Activated CD4-positive, alpha-beta T cell treated with anti-CD3 and anti-CD28 coated beads for 1 hour (primary cell): ENCODE measurements around the gene CYP27A1.
"Not testable (repeated sequence)": the region's sequence is repeated elsewhere in the genome, so short reads cannot be mapped to it uniquely, and the experiment has no call there.

Experiments used
- DNase-seq: peaks from one replicate; pipeline ENCODE4 v3.0.0-alpha.2; 2020

The CYP27A1 gene

DNA sequence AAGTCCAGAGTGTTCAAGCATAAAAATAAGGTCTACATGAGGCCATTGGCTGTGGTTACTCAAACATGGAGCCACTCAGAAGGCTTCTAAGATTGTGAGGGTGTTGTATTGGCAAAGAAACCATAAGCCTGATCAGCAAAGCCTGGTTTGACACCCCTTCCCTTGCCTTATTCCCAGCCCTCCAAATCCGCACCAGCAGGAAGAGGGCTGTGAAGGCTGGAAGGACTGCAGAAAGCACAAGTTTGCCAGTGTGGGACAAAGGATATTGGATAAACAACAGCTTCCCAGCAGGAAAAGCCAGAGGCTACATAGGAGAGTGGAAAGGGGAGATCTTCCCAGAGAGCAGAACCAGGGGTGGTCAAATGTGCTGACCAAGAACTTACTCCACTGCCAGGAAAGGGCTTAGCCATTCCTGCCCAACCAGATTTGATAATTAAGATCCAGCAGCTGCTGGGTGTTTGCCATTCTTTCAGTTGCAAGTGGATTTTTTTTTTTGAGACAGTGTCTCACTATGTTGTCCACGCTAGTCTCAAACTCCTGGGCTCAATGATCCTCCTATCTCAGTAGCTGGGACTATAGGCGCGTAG is 51.2 kb downstream of the CYP27A1 start:
- DNase-seq, result no peak

DNA sequence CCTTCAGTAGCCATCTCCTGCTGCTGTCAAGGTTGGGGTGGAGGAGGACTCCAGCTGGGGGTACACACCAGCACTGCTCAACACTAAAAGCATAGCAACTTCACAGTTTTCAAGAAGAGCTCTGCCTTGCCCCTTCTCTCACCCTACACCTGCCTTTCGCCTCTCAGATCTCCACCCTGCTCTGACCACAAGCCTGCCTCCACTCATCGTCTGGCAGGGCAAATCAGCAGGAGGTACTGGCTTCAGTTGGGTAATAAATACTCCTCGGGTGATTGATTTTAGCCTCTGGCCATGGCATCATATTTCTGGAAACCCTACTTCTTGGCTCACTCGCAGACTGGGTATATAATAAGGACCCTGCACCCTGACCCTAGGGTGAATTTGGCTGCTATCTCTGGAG is 52.7 kb downstream of the CYP27A1 start:
- no peak for DNase-seq

DNA sequence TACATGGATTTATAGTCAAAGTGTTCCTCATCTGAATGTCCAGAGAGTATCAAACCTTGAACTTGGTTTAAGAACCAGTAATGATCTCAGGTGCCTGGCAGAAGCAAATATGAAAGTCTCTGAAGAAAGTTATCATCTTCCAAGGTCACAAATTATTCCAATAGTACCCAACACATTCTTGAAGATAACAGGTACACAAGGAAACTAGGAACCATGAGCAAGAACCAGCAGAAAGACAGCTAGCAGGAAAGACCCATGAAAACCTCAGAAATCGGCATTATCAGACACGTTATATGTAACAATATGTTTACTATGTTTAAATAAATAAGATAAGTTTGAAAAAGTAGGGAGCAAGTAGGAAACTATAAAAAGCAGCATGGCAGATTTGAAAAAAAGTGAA is 55.5 kb downstream of the CYP27A1 start:
- no peak for DNase-seq

DNA sequence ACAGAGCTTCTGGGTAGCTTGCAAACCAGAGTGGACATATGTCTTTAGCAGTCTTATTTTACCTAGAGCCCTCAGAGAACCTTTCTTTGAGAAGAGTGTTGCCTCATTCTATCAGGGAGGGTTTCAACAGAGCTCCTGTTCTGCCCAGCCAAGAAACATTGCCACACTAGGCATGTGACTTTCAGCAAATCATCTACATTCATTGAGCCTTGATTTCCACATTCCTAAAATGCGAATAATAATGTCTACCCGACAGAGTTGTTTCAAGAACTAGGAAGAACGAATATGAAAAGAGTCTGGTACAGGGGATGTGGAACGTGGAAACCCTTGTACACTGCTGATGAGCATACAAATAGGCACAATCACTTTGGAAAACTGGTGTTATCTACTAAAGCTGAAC is 57.5 kb downstream of the CYP27A1 start:
- no peak for DNase-seq

DNA sequence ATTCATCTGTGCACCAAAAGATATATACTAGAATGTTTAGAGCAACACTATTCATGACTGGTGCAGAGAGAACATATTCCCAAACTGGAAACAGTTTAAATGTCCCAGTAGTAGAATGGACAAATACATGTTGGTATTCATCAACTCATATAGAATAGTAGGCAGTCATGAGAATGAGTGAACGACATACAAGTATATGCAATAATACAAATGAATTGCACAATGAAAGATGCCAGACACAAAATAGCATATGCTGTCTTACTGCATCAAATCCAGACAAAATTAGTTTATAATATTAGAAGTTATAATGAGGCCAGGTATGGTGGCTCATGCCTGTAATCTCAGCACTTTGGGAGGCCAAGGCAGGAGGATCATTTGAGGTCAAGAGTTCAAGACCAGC is 57.9 kb downstream of the CYP27A1 start:
- no peak for DNase-seq

DNA sequence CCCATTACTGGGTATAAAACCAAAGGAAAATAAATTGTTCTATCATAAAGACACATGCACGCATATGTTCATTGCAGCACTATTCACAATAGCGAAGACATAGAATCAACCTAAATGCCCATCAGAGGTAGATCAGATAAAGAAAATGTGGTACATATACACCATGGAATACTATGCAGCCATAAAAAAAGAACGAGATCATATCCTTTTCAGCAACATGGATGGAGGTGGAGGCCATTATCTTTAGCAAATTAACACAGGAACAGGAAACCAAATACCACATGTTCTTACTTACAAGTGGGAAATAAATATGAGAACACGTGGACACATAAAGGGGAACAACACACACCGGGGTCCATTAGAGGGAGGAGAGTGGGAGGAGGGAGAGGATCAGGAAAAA is 62.4 kb downstream of the CYP27A1 start:
- not testable (repeated sequence) for DNase-seq

DNA sequence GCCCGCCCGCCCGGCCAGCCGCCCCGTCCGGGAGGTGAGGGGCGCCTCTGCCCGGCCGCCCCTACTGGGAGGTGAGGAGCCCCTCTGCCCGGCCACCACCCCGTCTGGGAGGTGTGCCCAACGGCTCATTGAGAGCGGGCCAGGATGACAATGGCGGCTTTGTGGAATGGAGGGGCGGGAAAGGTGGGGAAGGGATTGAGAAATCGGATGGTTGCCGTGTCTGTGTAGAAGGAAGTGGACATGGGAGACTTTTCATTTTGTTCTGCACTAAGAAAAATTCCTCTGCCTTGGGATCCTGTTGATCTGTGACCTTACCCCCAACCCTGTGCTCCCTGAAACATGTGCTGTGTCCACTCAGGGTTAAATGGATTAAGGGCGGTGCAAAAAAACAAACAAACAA is 65.0 kb downstream of the CYP27A1 start:
- DNase-seq, result not testable (repeated sequence)

DNA sequence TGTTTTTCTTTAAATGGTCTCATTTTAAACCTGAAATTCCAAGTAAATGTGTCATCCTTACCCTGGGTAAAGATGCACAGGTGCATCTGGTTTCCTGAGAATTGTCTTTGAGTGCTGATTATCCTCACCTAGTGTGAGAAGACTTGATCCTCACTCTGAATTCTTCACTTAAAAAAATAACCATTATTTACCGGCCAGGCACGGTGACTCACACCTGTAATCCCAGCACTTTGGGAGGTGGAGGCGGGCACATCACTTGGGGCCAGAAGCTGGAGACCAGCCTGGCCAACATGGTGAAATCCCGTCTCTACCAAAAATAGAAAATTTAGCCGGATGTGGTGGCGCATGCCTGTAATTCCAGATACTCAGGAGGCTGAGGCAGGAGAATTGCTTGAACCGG is 67.8 kb downstream of the CYP27A1 start:
- no peak for DNase-seq

DNA sequence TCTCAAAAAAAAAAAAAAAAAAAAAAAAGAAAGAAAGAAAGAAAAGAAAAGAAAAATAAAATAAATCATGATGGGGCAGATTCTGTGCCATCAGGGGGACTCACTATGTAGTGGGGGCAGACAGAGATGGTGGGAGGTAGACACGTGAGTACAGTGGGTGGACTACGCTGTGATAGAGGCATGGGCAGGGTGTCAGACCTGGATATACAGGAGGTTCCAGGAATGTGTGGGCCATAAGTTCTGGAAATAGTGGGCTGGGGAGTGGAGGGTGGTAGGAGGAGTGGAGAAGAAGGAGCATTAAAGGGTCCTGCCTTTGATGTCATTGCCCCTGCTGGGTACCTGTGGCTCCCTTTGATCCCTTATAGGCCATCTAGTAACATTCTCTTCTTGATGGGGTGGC is 68.8 kb downstream of the CYP27A1 start:
- no peak for DNase-seq

DNA sequence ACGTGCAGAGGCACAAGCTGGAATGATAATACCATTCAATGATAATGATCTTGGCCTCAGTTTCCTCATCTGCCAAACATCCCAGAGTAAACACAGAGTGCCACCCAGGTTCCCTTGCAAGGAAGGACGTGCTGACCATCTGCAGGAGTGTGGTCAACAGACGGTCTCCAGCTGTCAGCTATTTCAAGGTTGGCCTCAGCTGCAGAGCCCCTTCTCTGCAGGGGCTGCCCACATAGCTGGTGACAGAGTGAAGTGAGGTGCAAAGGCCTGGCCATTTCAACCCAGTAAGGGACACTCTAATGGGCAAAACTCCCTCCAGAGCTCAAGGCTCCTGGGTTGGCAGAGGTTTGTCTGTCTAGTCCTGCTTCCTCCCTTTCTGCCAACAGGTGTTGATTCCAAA is 69.3 kb downstream of the CYP27A1 start:
- no peak for DNase-seq

DNA sequence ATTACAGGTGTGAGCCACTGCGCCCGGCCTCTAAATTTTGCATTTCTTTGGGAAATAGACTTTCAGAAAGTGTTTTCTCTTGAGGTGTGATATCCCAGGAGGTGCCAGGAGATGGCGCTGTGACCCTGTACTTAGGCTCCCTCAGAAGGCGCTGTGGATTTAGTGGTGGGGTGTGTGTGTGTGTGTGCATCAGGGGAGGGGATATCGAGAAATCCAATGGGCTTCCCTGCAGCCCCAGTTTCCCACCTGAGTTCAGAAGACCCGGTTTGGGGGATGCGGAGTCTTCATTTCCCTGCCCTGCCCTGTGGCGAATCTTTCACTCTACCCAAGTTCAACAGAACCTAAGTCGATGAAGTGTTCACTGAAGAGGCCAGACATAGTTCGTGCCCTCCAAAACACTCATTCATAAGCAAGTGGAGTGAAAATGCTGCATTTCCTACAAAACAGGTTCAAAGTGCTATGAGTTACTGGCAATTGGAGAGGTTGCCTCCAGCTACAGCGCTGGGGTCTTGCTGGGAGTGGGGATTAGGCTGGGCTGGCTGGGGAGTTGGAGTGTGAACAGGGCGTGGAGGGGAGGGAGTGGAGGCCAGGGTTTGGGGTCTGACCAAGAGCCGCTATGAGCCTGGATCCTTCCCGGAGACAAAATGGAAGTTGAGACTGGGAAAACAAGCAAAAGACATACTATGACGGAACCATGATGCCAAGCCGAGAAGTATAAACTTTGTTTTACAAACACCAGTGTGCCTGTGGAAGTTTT is 71.1 kb downstream of the CYP27A1 start:
- DNase-seq, result peak; percentile 55

DNA sequence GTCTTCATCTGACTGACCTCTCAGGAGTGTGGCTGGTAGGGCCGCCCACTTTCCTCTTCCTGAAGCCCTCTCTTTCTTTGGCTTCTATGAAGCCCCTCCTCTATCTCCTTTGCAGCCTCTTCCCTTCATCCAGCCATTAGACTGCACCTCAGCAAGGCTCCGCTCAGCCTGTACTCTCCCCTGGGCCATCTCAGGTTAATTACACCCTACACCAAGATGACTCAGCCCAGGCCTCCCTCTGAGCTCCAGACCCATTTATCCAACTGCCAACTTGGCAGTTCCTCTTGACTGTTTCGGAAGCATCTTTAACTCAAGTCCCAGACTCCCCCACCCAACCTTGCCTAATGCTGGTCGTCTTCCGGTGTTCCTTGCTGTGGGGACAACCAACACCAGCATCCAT is 71.8 kb downstream of the CYP27A1 start:
- no peak for DNase-seq

DNA sequence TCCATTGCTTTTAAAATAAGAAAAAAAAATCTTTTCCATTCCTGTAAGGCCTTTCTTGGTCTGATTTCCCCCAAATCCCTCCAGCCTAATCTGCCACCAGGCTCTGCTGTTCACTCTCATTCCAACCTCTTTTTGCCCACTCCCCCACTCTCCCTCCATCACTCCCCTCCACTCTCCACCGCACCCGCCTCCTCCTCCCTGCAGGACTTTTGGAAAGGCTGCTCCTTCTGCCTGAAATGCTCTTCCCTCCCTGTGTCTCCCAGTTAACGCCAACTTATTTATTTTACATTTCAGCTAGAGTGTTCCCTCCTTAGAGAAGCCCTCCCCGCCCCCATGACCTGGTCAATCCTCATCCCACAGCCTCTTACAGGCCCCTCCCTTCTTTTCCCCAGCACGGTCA is 72.9 kb downstream of the CYP27A1 start:
- DNase-seq, result no peak

DNA sequence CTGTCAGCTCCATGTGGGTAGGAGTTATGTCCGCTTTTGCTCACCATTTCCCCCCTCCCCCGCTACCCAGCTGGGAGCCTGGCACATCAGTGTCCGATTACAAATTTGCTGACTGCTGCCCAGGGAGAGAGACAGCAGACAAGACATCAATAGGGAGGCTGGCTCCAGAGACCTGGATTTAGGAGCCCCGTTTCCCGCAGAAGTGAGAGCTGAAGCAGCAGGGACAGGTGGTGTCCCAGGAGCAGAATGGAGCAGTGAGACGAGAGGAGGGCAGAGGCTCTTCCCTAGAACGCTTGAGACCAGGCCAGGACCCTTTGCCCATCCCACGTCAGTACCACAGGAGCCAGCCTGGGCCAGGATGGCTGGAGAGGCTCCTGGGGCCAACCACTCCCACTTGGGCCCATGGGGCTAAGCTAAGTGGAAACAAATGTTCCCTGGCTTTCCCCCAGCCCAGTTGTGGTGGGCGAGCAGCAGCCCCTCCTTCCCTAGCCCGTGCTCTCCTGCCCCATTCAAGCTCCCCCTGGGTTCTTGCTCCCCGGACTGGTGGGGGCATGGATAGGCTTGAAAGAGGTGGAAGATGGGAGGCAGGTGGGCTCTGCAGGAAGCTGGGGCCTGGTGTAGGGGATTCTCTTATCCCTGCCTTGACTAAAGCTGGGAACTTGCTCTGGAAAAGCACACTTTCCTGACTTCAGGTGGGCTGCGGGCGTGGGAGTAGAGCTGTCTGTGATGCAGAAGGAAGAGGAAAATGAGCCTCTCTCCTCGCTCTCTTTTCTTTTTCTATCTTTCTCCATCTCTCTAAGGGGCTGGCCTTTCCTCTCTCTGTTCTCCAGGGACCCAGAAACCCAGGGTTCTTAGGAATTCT is 73.6 kb downstream of the CYP27A1 start:
- no peak for DNase-seq

DNA sequence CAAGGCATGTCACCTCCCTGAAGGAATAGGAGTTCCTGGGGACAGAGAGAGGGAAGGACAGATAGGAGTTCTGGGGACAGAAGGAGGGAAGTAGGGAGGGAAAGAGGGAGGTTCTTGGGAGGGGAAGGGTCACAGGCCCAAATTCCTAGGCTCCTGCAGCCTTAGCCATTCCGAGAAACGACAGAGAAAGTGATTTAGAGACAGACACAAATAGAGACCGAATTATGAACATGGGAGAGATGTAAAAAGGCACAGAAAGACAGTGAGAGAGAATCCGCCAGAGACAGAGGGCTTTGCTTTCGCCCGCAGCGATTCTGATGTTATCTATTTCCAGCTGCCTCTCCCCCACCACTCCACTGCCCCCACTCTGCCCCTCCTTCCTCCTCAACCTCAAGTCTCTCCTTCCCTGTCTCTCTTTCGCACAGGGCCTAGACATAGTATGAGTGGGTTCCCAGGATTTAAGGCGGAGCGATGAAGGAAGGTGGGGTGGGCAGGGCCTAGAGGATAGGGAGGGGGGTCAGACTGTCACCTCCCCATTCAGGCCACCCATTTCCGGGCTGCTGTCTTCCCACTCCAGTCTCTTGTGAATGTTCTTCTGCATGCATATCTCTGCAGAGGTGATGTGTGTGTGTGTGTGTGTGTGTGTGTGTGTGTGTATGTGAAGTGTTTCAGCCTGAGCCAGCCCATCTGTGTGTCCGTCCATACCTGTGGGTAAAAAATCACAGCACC is 74.4 kb downstream of the CYP27A1 start:
- no peak for DNase-seq

DNA sequence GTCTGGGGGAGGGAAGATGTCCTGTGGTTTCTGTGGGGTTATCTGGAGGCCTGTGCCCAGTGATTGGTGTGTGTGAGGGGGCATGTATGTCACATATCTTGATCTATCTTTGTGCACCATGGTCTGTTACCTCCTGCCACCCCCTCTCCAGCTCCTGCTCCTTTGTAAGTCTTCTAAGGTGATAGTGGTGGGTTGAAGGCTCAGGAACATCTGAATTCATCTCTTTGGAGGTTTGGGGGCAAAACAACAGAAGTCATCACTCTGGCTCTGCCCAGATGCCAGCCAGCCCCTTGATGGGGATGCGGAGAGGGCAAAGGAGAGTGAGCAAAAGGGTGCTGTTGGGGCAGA is 74.9 kb downstream of the CYP27A1 start:
- DNase-seq, result no peak

DNA sequence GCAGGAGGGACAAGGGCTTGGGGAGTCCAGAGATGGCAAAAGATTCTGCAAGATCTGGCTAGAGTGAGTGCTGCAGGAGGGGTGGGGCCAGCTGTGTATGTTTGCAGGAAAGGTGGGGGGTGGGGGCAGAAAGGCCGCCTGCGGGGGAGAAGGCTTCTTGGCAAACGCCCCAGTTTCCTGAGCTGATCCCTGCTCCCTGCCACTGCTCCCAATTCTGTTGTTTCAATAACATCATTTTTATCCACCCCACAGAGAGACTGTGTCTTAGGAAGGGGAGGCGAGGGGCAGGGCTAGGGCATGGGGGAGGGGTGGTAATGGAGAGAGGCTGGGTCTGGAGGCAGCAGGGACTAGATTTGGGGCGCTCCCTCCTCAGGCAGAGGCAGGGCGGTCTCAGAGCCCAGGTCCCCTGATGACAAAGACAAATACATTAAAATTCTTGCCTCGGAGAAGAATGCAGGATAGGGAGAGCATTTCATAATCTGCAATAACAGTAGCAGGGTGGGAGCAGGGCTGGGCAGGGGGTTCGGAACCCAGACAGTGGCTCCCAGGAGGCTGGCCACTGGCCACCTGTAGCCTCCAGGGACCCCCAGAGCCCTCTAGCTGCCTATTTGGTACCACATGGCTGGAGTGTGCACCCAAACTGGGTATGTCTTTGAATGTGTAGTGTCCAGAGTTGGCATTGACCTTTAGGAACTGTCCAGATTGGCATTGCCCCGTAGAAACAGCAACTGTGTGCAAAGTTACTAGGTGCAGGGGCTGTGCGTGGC is 75.6 kb downstream of the CYP27A1 start:
- no peak for DNase-seq

DNA sequence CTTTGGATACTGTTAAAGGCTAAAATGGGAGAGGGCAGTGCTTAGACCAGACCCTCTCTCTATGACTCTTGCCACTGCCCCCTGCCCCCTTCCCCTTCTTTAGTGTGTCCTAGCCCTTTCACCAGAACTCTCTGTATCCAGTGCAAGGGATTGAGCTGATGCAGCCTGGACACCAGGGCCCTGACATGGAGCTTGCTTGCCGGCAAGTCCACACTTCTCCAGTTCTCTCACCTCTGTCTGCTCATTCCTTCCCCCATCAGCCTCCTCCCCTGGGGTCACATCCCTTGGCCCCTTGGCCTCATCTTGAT is 76.1 kb downstream of the CYP27A1 start:
- DNase-seq, result no peak

DNA sequence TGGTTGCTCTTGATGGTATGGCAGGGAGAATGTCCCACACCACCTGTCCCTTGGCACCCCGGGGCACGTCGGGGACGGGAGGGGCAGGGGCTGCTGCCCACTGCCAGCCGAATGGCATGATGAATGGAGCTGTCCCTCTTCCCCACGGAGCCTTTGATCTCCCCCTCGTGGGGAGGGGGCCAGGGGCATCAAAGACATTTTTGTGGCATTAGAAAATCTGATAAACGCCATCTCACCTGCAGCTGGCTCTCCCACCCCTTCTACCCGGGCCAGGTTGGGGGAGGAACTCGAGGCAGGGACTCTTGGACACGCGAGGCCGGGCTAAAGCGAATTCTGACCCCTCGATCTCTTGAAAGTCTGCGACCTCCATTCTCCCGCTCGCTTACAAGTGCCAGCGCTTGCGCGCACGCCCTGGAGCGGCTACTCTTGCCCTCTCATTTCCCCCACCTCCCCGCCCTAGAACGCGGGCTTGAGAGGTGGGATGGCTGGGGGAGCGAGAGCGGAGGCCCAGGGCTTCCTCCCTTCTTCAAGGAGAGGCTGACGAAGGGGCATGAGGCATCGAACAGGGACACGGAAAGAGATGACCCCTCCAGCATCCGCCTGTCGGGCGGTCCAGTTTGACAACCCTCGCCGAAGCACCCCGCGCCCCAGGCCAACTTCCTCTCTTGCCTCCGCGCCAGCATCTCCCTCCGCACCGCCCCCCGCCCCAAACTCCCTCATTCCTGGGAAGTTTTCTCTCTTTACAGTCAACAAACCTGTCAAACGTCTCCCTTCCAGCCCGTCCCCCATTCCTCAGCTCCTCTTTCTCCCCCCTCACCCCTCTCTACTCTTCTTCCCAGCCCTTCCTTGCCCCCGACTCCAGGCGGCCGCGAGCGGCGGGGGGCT is 77.0 kb downstream of the CYP27A1 start:
- no peak for DNase-seq

DNA sequence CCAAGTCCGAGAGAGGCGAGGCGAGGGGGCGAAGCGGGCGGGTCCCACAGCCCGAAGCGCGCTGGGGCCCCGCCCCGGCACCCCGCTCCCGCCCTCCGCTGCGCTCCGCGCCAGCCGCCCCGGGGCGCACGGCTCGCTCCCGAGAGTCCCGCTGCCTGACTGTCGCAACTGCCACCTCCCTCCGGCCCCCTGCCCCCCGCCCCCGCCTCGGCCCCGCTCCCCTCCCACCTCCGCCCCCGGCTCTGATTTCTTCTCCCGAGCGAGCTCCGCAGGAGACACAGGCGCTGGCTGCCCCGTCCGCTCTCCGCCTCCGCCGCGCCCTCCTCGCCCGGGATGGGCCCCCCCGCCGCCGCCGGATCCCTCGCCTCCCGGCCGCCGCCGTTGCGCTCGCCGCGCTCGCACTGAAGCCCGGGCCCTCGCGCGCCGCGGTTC is 77.6 kb downstream of the CYP27A1 start, which contains the start of gene WNT6:
TSS of gene WNT6 (plus strand) at position 250 of the 432 bp plus-strand sequence. CDS start 233 bp downstream, outside the sequence.
- no peak for DNase-seq
